ENCODE measurements around the gene DOP1B. TPM values are rescaled to one million over a fixed set of nuclear protein-coding genes. Genes with fewer than 3 reads are reported as not detected.

The DOP1B gene
- total and polyA plus RNA-seq, 2 of the 4 experiments (the other 2 are of a cell fraction): 8.8 to 13.0 TPM

- in situ Hi-C loops (cut with MboI; ENCODE audit: low sequenced_read_pairs): no loop called here
- CTCF ChIA-PET: interaction anchor here (0.6 kb wide), 1 partner anchor 361 kb away, joined by 3 read pairs; no protein-coding TSS in a partner anchor
- peak; percentile 8 for DNase-seq
Measured at GRCh38 chr21:36120304-36120888, 36.2 kb upstream of the DOP1B start.

More at GRCh38 chr21:36120304-36120888, 36.2 kb upstream of the DOP1B start:
- H3K9me3 ChIP-seq (ENCODE audit: control insufficient read depth, insufficient read depth, low read length): peaks cover 2% of the 10 kb centered on the region; the same call in 1 of the 2 replicates
- H3K9ac ChIP-seq (ENCODE audit: low read depth, low read length): no peak overlapping the region
- H4K5ac ChIP-seq (ENCODE audit: low read depth, low read length): peak overlapping the region; percentile 9; the same call in 1 of the 2 replicates
- H3K79me1 ChIP-seq (ENCODE audit: low read depth in 1 of 2, low read length in 2 of 2): no peaks in the 10 kb centered on the region
- no peak overlapping the region for H3K14ac ChIP-seq (replicated peaks; ENCODE audit: low read depth, low read length)
- peak overlapping the region; percentile 12 for H3K4me2 ChIP-seq (ENCODE audit: low read depth, low read length)
- no TSS peak for BruUV-seq (replicated peaks)
- ATAC-seq (ENCODE audit: low read depth): peak; percentile 62
- no peak overlapping the region; the same call in 1 of the 2 replicates for H3K18ac ChIP-seq (ENCODE audit: low read depth, low read length)
- H2BK120ac ChIP-seq (ENCODE audit: low read depth, low read length): no peak overlapping the region
- peak overlapping the region; percentile 49 for H2BK5ac ChIP-seq (ENCODE audit: low read depth, low read length, poor library complexity, severe bottlenecking)
- WGBS, 2 experiments (ENCODE audit: extremely low coverage in 2 of 2, insufficient read length in 1 of 2): no CpG with 5 or more reads among the region's 7 CpGs
- H4K8ac ChIP-seq (ENCODE audit: low read depth in 2 of 2, low read length in 2 of 2): no peak overlapping the region
- no peak overlapping the region for H4K91ac ChIP-seq (ENCODE audit: insufficient read depth, low read depth, low read length)
- H2BK20ac ChIP-seq (ENCODE audit: low read depth, low read length): no peak overlapping the region
- peaks cover 3% of the 10 kb centered on the region; the same call in 1 of the 2 replicates for H3K4me1 ChIP-seq (ENCODE audit: control insufficient read depth, insufficient read depth, low read length)
- no peak overlapping the region for H2AK9ac ChIP-seq (replicated peaks; ENCODE audit: low read depth, low read length, poor library complexity)
- TF ChIP-seq USF2 (IDR thresholded peaks at IDR 0.05; ENCODE audit: low read depth, low read length) (no peak), RAD21 (IDR thresholded peaks at IDR 0.05; ENCODE audit: low read length) (no peak), FOS (IDR thresholded peaks at IDR 0.05; ENCODE audit: low read depth, low read length) (no peak), NFE2L2 (IDR thresholded peaks at IDR 0.05; ENCODE audit: low read depth, low read length) (no peak), MAZ (IDR thresholded peaks at IDR 0.05; ENCODE audit: borderline replicate concordance, low read depth, low read length) (no peak), BHLHE40 (IDR thresholded peaks at IDR 0.05; ENCODE audit: low read depth, low read length) (no peak), RCOR1 (IDR thresholded peaks at IDR 0.05; ENCODE audit: insufficient replicate concordance, low read length) (no peak), SMC3 (IDR thresholded peaks at IDR 0.05; ENCODE audit: low read depth, low read length) (no peak), CEBPB (IDR thresholded peaks at IDR 0.05; ENCODE audit: low read depth, low read length) (no peak), ELK1 (IDR thresholded peaks at IDR 0.05; ENCODE audit: borderline replicate concordance, low read depth, low read length) (no peak), CHD1 (IDR thresholded peaks at IDR 0.05; ENCODE audit: low read depth, low read length) (no peak), RFX5 (IDR thresholded peaks at IDR 0.05; ENCODE audit: low read depth, low read length) (no peak), MXI1 (IDR thresholded peaks at IDR 0.05; ENCODE audit: borderline replicate concordance, low read depth, low read length) (no peak), MAFK (IDR thresholded peaks at IDR 0.05; ENCODE audit: low read depth, low read length) (no peak), POLR2A (IDR thresholded peaks at IDR 0.05; ENCODE audit: low read depth, low read length) (no peak)
- TF ChIP-seq, protein P1, sequence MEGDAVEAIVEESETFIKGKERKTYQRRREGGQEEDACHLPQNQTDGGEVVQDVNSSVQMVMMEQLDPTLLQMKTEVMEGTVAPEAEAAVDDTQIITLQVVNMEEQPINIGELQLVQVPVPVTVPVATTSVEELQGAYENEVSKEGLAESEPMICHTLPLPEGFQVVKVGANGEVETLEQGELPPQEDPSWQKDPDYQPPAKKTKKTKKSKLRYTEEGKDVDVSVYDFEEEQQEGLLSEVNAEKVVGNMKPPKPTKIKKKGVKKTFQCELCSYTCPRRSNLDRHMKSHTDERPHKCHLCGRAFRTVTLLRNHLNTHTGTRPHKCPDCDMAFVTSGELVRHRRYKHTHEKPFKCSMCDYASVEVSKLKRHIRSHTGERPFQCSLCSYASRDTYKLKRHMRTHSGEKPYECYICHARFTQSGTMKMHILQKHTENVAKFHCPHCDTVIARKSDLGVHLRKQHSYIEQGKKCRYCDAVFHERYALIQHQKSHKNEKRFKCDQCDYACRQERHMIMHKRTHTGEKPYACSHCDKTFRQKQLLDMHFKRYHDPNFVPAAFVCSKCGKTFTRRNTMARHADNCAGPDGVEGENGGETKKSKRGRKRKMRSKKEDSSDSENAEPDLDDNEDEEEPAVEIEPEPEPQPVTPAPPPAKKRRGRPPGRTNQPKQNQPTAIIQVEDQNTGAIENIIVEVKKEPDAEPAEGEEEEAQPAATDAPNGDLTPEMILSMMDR (conservative IDR thresholded peaks at IDR 0.05; ENCODE audit: low read depth, low read length): no peak
- no peak overlapping the region for H2AK5ac ChIP-seq (ENCODE audit: low read depth, low read length)
- H3K23ac ChIP-seq (ENCODE audit: low read depth, low read length): no peak overlapping the region
- H3K9me1 ChIP-seq (ENCODE audit: insufficient read depth, low read length): no peaks in the 10 kb centered on the region
- peak overlapping the region; percentile 40; the same call in 1 of the 2 replicates for H3K27ac ChIP-seq (ENCODE audit: insufficient read depth, low read length)
- H3K56ac ChIP-seq (ENCODE audit: extremely low read depth, insufficient read depth, low read length): no peak overlapping the region
- no peak overlapping the region for H3K4ac ChIP-seq (ENCODE audit: low read depth, low read length)
- POLR2A ChIA-PET (ENCODE audit: unreplicated experiment): no interaction called here
- dilution Hi-C loops (cut with HindIII; ENCODE audit: low sequenced_read_pairs, unreplicated experiment): no loop called here
- intact Hi-C loops (cut with micrococcal nuclease): no loop called here
- no peaks in the 10 kb centered on the region for H3K36me3 ChIP-seq (ENCODE audit: control insufficient read depth, insufficient read depth, low read length)
- no peaks in the 10 kb centered on the region for H3K27me3 ChIP-seq (ENCODE audit: control insufficient read depth, insufficient read depth, low read length)
- no peak overlapping the region for H3K4me3 ChIP-seq (ENCODE audit: insufficient read depth, low read depth, low read length)
- H2AFZ ChIP-seq (replicated peaks; ENCODE audit: low read length, poor library complexity): no peak overlapping the region
- no peaks in the 10 kb centered on the region for H4K20me1 ChIP-seq (ENCODE audit: insufficient read depth, low read length)
- H2BK15ac ChIP-seq (ENCODE audit: low read depth, low read length): no peak overlapping the region

Data from IMR-90 (cell line).